Breast epithelium (tissue), 4 donors: ENCODE data around the gene LRFN3. TPM values are rescaled to one million over a fixed set of nuclear protein-coding genes. Genes with fewer than 3 reads are reported as not detected.

Experiments
- DNase-seq, 2 donors: peaks; one replicate each; pipeline ENCODE4 v3.0.0-alpha.2; 2019; ENCODE audit warnings: low spot score in 2 of 2
- H3K27ac ChIP-seq, 2 donors: fragments of 200-600 bp; sonication (generic) in 1 of 2; one replicate each; pipeline ENCODE4 v1.5.1; 2016 to 2019; ENCODE audit warnings: mild to moderate bottlenecking in 1 of 2
- H3K27me3 ChIP-seq, 2 donors: fragments of 200-600 bp; sonication (generic) in 1 of 2; one replicate each; pipeline versions ENCODE4 v1.5.1 to v1.6.0; 2017 to 2019; ENCODE audit warnings: control low read depth in 1 of 2, mild to moderate bottlenecking in 1 of 2
- H3K36me3 ChIP-seq: fragments of 200-600 bp; one replicate; pipeline ENCODE4 v1.5.1; 2019
- H3K4me1 ChIP-seq, 2 donors: fragments of 200-600 bp; sonication (generic); one replicate each; pipeline ENCODE4 v1.5.1; 2016 to 2019; ENCODE audit warnings: control low read depth in 1 of 2
- H3K4me3 ChIP-seq, 3 donors: fragments of 200-600 bp; sonication (generic); 1 replicate in 2 of 3; 2 replicates in 1 of 3; pipeline ENCODE4 v1.5.1; 2016 to 2019; ENCODE audit warnings: mild to moderate bottlenecking in 3 of 3, moderate library complexity in 2 of 3
- H3K9me3 ChIP-seq, 2 donors: fragments of 200-600 bp; sonication (generic) in 1 of 2; one replicate each; pipeline ENCODE4 v1.5.1; 2016 to 2019; ENCODE audit warnings: control low read depth in 1 of 2
- POLR2A ChIP-seq: fragments of 450-650 bp; IDR thresholded peaks from one replicate; pipeline ENCODE4 v1.6.1; 2016; ENCODE audit warnings: antibody characterized with exemption, mild to moderate bottlenecking, moderate library complexity
- POLR2AphosphoS5 ChIP-seq, 3 donors: sonication (generic); formaldehyde crosslinking; IDR thresholded peaks; one replicate each; pipeline ENCODE4 v1.6.1; 2017; ENCODE audit warnings: antibody characterized with exemption in 3 of 3
- intact Hi-C: fragments of 100-400 bp; cut with DNase I; formaldehyde crosslinking; loops from one replicate; pipeline ENCODE4 v1.15.1; 2023; ENCODE audit warnings: low total_unique reads
- total RNA-seq, 3 donors: library from RNA; depleted of rRNA; stranded (reverse); fragments of >200 nt; gene quantifications; one replicate each; pipeline ENCODE4 v1.1.0, GENCODE V29; 2016
- TF ChIP-seq, protein P1 (sequence below), 3 donors: fragments of 450-650 bp; IDR thresholded peaks; one replicate each; pipeline ENCODE4 v1.5.1; 2016 to 2017; ENCODE audit warnings: antibody characterized with exemption in 3 of 3, mild to moderate bottlenecking in 3 of 3, moderate library complexity in 3 of 3

Gene LRFN3
- total RNA-seq, 3 donors from 2014 or later = 5.2 to 6.7 (median 5.4) TPM

DNA sequence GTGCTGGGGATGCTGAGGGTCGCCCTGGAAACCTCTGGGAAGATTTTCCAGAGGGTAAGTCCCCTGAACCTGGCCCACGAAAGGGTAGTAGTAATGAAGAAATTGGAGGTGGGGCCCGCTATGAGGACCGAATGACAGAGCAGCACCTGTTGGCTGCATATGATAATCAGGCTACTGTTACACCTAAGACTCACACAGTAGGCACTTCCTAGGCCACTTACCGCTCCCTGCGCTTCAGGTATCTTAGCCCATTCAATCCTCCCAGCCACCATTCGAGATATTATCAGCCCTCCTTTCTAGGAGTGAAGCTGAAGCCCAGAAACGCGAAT lies 4.3 kb upstream of the LRFN3 start:
- no peak for DNase-seq
- no peak for TF ChIP-seq POLR2A
- TF ChIP-seq, protein P1, sequence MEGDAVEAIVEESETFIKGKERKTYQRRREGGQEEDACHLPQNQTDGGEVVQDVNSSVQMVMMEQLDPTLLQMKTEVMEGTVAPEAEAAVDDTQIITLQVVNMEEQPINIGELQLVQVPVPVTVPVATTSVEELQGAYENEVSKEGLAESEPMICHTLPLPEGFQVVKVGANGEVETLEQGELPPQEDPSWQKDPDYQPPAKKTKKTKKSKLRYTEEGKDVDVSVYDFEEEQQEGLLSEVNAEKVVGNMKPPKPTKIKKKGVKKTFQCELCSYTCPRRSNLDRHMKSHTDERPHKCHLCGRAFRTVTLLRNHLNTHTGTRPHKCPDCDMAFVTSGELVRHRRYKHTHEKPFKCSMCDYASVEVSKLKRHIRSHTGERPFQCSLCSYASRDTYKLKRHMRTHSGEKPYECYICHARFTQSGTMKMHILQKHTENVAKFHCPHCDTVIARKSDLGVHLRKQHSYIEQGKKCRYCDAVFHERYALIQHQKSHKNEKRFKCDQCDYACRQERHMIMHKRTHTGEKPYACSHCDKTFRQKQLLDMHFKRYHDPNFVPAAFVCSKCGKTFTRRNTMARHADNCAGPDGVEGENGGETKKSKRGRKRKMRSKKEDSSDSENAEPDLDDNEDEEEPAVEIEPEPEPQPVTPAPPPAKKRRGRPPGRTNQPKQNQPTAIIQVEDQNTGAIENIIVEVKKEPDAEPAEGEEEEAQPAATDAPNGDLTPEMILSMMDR (IDR thresholded peaks at IDR 0.05) = peak in 1 of 3 donors; percentile 3
- Histone ChIP-seq H3K9me3 (no peaks in the 10 kb centered on the region), H3K4me3 (peak overlapping the region in 1 of 3 donors; percentile 43), H3K4me1 (peaks cover 0 to 6% of the 10 kb centered on the region in 2 donors), H3K27me3 (peaks cover 0 to under 1% of the 10 kb centered on the region in 2 donors), H3K27ac (no peak overlapping the region), H3K36me3 (no peaks in the 10 kb centered on the region)
- intact Hi-C loops = no loop called here

DNA sequence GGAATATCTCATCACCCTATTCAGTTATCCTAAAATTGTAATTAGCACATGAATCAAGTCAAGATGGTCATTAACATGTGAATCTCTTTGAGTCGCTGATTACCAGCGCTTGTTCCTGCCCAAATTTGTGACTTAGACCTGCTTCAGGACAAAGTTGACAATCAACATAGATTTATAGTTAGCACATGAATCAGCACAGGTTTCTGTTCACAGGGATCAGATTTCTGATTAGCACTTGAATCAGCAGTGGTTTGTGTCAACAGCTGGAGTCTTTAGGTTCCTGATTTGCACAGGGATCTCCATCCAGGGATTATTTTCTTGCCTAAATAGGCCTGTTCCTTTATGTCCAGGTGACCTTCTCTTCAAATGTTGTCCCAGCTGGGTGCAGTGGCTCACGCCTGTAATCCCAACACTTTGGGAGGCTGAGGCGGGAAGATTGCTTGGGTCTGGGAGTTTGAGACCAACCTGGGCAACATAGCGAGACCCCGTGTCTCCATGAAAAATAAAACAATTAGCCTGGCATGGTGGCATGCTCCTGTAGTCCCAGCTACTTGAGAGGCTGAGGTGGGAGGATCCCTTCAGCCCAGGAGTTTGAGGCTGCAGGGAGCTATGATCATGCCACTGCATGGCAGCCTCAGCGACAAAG lies 3.8 kb upstream of the LRFN3 start:
- no peak overlapping the region for H3K4me3 ChIP-seq

DNA sequence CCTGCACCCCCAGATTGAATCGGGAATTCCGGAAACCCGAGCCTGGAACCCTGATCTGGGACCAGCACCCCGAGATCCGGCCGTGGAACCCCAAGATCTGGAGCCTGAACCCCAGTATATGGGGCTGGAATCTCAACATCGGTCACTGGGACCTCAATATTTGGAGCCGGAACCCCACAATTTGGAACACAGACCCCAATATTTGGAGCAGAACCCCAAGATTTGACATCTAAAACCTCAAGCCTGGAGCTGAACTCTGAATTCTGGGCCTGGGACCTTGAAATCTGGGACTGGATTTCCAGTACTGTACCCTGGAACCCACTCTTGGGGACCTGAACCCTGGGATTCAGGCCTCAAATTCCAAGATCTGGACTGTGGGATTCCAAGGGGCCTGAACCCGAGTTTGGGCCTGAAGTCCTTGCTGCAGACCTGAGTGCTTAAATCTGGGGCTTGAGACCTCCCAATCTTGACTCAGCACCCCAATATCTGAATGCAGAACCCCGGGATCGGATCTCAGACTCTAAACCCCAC lies 629 bp downstream of the LRFN3 start:
- no peak for DNase-seq
- peaks cover 5% of the 10 kb centered on the region for H3K36me3 ChIP-seq
- intact Hi-C loops = no loop called here
- TF ChIP-seq POLR2A (no peak), POLR2AphosphoS5 (IDR thresholded peaks at IDR 0.05) (no peak)
- TF ChIP-seq, protein P1 (IDR thresholded peaks at IDR 0.05) = no peak
- H3K4me1 ChIP-seq = peaks cover 3 to 6% of the 10 kb centered on the region in 2 donors
- H3K4me3 ChIP-seq = peak overlapping the region; percentile 61 to 79 (median 70)
- no peaks in the 10 kb centered on the region for H3K9me3 ChIP-seq
- no peaks in the 10 kb centered on the region for H3K27me3 ChIP-seq
- peak overlapping the region; percentile 79 to 89 for H3K27ac ChIP-seq

More for the DNA sequence above, 3.8 kb upstream of the LRFN3 start:
- peaks cover 0 to 6% of the 10 kb centered on the region in 2 donors for H3K4me1 ChIP-seq
- intact Hi-C loops = no loop called here
- H3K27me3 ChIP-seq = no peaks in the 10 kb centered on the region
- TF ChIP-seq POLR2A (no peak), POLR2AphosphoS5 (IDR thresholded peaks at IDR 0.05) (no peak)
- TF ChIP-seq, protein P1 (IDR thresholded peaks at IDR 0.05) = no peak
- no peak overlapping the region for H3K27ac ChIP-seq
- DNase-seq = no peak
- H3K36me3 ChIP-seq = no peaks in the 10 kb centered on the region
- H3K9me3 ChIP-seq = no peaks in the 10 kb centered on the region

DNA sequence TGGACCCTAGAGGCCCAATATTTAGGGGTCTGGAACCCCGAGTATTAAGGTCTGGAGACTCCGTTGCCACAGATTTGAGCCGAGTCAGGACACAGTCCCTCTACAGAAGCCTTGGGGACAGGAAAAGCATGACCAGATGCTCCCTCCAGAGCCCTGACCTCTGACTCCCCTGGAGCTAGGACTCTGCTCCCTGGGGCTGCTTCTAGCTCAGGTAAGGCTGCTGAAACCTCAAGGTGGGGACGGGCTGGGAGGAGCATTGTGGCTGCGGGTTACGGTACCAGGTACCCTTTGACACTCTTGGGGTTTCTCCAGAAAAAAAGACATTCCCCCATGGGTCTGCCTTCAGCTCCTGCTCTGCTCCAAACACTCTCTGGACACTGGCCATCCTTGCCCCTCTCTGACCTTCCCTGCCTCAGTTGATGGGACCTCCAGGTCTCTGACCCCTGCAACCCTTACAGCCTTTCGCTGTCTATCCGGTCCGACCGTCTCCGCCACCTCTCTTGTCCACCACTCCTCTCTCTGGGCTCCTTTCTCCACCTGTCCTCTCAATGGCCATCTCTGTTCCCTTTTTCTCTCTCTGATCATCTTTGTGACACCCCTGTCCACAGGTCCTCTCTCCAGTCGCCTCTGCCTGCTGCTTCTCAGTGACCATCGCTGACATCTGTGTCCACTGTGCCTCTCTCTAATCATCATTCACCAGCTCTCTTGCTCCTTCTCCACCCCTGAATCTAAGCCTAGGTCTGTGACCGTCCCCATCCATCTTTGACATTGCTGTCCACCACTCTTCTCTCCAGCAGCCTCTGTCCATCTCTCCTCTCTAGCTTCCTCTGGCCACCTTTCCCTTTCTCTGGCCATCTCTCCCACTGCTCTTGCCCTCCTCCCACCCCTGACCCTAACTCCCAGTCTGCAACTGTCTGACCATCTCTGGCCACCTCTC lies 1.4 kb downstream of the LRFN3 start:
- Histone ChIP-seq H3K27me3 (no peaks in the 10 kb centered on the region), H3K27ac (peak overlapping the region; percentile 79 to 89), H3K4me3 (peak overlapping the region; percentile 61 to 79 (median 70)), H3K4me1 (peaks cover 3 to 6% of the 10 kb centered on the region in 2 donors), H3K9me3 (no peaks in the 10 kb centered on the region), H3K36me3 (peaks cover 5% of the 10 kb centered on the region)
- TF ChIP-seq, protein P1 (IDR thresholded peaks at IDR 0.05) = no peak
- TF ChIP-seq POLR2A = no peak
- TF ChIP-seq POLR2AphosphoS5 (IDR thresholded peaks at IDR 0.05) = no peak
- no peak for DNase-seq
- intact Hi-C loops = no loop called here
